HepG2 (cell line): ENCODE measurements around the gene MAN2A2. TPM values are rescaled to one million over a fixed set of nuclear protein-coding genes. Genes with fewer than 3 reads are reported as not detected.
A peak's percentile ranks its signal among the peaks of the same experiment; 100 is the strongest.

Experiments used
- CSRNP1 ChIP-seq: sonication (generic); formaldehyde crosslinking; IDR thresholded peaks from 2 replicates; pipeline ENCODE4 v1.8.1; 2023; ENCODE audit warnings: mild to moderate bottlenecking, missing genetic modification reagents
- DRAP1 ChIP-seq: IDR thresholded peaks from 2 replicates; pipeline ENCODE4 v1.6.1; 2016; ENCODE audit warnings: missing genetic modification reagents, missing compliant biosample characterization
- HMGXB4 ChIP-seq, 2 experiments: sonication (generic) in 1 of 2; formaldehyde crosslinking in 1 of 2; IDR thresholded peaks; 2 replicates each; pipeline versions ENCODE4 v1.4.0 to v1.6.1; 2018 to 2020; ENCODE audit warnings: missing genetic modification reagents in 2 of 2, borderline replicate concordance in 1 of 2, low read depth in 1 of 2, mild to moderate bottlenecking in 1 of 2, missing biosample characterization in 1 of 2
- IKZF1 ChIP-seq: fragments of 450-650 bp; IDR thresholded peaks from 2 replicates; pipeline ENCODE4 v1.7.1; 2016
- KAT2B ChIP-seq: fragments of 150-350 bp; IDR thresholded peaks from 2 replicates; pipeline ENCODE4 v1.6.1; 2014; ENCODE audit warnings: low read depth, low read length, borderline replicate concordance
- KAT7 ChIP-seq: IDR thresholded peaks from 2 replicates; pipeline ENCODE4 v1.6.1; 2018; ENCODE audit warnings: borderline replicate concordance, missing compliant biosample characterization
- PHF5A ChIP-seq: IDR thresholded peaks from one replicate; pipeline ENCODE4 v1.6.1; 2018; ENCODE audit warnings: low read depth, missing genetic modification reagents; ENCODE audit not compliant: unreplicated experiment
- RFX1 ChIP-seq: fragments of 450-650 bp; IDR thresholded peaks from 2 replicates; pipeline ENCODE4 v1.6.1; 2017
- RNF2 ChIP-seq: fragments of 450-650 bp; conservative IDR thresholded peaks from 2 replicates; pipeline ENCODE4 v1.6.1; 2016; ENCODE audit warnings: low read depth
- RORA ChIP-seq: sonication (generic); formaldehyde crosslinking; IDR thresholded peaks from 2 replicates; pipeline ENCODE4 v1.5.0; 2020; ENCODE audit warnings: mild to moderate bottlenecking, missing genetic modification reagents, moderate library complexity
- SALL1 ChIP-seq: sonication (generic); formaldehyde crosslinking; IDR thresholded peaks from 2 replicates; pipeline ENCODE4 v1.8.0; 2022; ENCODE audit warnings: mild to moderate bottlenecking, missing genetic modification reagents
- SATB2 ChIP-seq: sonication (generic); formaldehyde crosslinking; IDR thresholded peaks from 2 replicates; pipeline ENCODE4 v1.5.0; 2020; ENCODE audit warnings: missing genetic modification reagents
- SMAD9 ChIP-seq: sonication (generic); formaldehyde crosslinking; IDR thresholded peaks from 2 replicates; pipeline ENCODE4 v1.5.1; 2020; ENCODE audit warnings: mild to moderate bottlenecking, missing genetic modification reagents
- SP2 ChIP-seq: sonication (generic); formaldehyde crosslinking; IDR thresholded peaks from 2 replicates; pipeline ENCODE4 v1.5.1; 2020; ENCODE audit warnings: mild to moderate bottlenecking, missing genetic modification reagents
- TBX2 ChIP-seq: sonication (generic); formaldehyde crosslinking; IDR thresholded peaks from 2 replicates; pipeline ENCODE4 v1.5.0; 2020; ENCODE audit warnings: missing genetic modification reagents, mild to moderate bottlenecking, borderline replicate concordance
- TP53 ChIP-seq: sonication (generic); formaldehyde crosslinking; conservative IDR thresholded peaks from 2 replicates; pipeline ENCODE4 v1.4.0; 2020; ENCODE audit warnings: missing genetic modification reagents
- TRIM24 ChIP-seq: sonication (generic); formaldehyde crosslinking; IDR thresholded peaks from 2 replicates; pipeline ENCODE4 v1.8.0; 2022; ENCODE audit warnings: mild to moderate bottlenecking, missing genetic modification reagents
- XBP1 ChIP-seq: sonication (generic); formaldehyde crosslinking; IDR thresholded peaks from 2 replicates; pipeline ENCODE4 v1.5.0; 2020; ENCODE audit warnings: missing genetic modification reagents
- ZBTB7A ChIP-seq: sonication (generic); formaldehyde crosslinking; IDR thresholded peaks from 2 replicates; pipeline ENCODE4 v1.8.0; 2022; ENCODE audit warnings: mild to moderate bottlenecking, missing genetic modification reagents
- ZC3H13 ChIP-seq: sonication (generic); formaldehyde crosslinking; IDR thresholded peaks from 2 replicates; pipeline ENCODE4 v1.8.1; 2023; ENCODE audit warnings: mild to moderate bottlenecking, missing genetic modification reagents, moderate library complexity
- ZNF280B ChIP-seq: sonication (generic); formaldehyde crosslinking; IDR thresholded peaks from 2 replicates; pipeline ENCODE4 v1.5.0; 2020; ENCODE audit warnings: missing genetic modification reagents, mild to moderate bottlenecking, borderline replicate concordance
- ZNF431 ChIP-seq: sonication (generic); formaldehyde crosslinking; IDR thresholded peaks from 2 replicates; pipeline ENCODE4 v1.9.0; 2022; ENCODE audit warnings: missing genetic modification reagents, low read depth, mild to moderate bottlenecking, borderline replicate concordance
- ZNF546 ChIP-seq: sonication (generic); formaldehyde crosslinking; conservative IDR thresholded peaks from 2 replicates; pipeline ENCODE4 v1.8.1; 2023; ENCODE audit warnings: mild to moderate bottlenecking, missing genetic modification reagents
- ZNF549 ChIP-seq: sonication (generic); formaldehyde crosslinking; IDR thresholded peaks from 2 replicates; pipeline ENCODE4 v1.5.0; 2020; ENCODE audit warnings: missing genetic modification reagents
- ZNF670 ChIP-seq: sonication (generic); formaldehyde crosslinking; IDR thresholded peaks from 2 replicates; pipeline ENCODE4 v1.8.0; 2022; ENCODE audit warnings: mild to moderate bottlenecking, missing genetic modification reagents, borderline replicate concordance
- ZNF883 ChIP-seq: sonication (generic); formaldehyde crosslinking; IDR thresholded peaks from 2 replicates; pipeline ENCODE4 v1.5.1; 2020; ENCODE audit warnings: mild to moderate bottlenecking, missing genetic modification reagents; ENCODE audit errors: not compliant biosample characterization
- polyA plus RNA-seq, 8 experiments: library from polyadenylated mRNA; depleted of rRNA in 3 of 8; stranded (reverse) in 7 of 8; unstranded in 1 of 8; fragments of >200 nt; fragmentation: Illumina TruSeq in 4 of 8; extraction: Trizol in 4 of 8; gene quantifications; 2 replicates each; pipeline versions ENCODE4 v1.2.1 to v1.2.3, GENCODE V29; 2011 to 2016; ENCODE audit warnings: low read depth in 4 of 8, missing spikeins in 1 of 8, mixed read lengths in 1 of 8; ENCODE audit not compliant: insufficient read depth in 1 of 8
- total RNA-seq, 5 experiments: library from RNA; depleted of rRNA; stranded (reverse); fragments of >200 nt; fragmentation: Illumina TruSeq; extraction: Trizol; gene quantifications; 2 replicates each; pipeline ENCODE4 v1.2.3, GENCODE V29; 2016; ENCODE audit warnings: low read depth in 1 of 5

The MAN2A2 gene
- total and polyA plus RNA-seq, 2 of the 13 experiments (the other 11 are each of a cell fraction or from before 2014, with no cell fraction given): 17.5 to 51.5 TPM

GRCh38 chr15:90893175-90894090, 9.7 kb upstream of the MAN2A2 start (continued):
- TF ChIP-seq RFX1 (no peak), ZNF549 (CRISPR knock-in tag) (no peak), TP53 (no peak), SALL1 (CRISPR knock-in tag) (no peak; the same call in 1 of the 2 replicates), ZNF670 (no peak), ZC3H13 (CRISPR knock-in tag) (no peak), IKZF1 (no peak), SP2 (CRISPR knock-in tag) (no peak), ZNF546 (CRISPR knock-in tag) (no peak), TRIM24 (CRISPR knock-in tag) (no peak), ZNF431 (no peak), TBX2 (CRISPR knock-in tag) (peak; percentile 31; the same call in 1 of the 2 replicates), ZNF883 (CRISPR knock-in tag) (peak; percentile 60), ZBTB7A (peak; percentile 65; the same call in 1 of the 2 replicates), XBP1 (CRISPR knock-in tag) (no peak), KAT2B (no peak), ZNF280B (CRISPR knock-in tag) (no peak), CSRNP1 (CRISPR knock-in tag) (no peak), KAT7 (0 out of 2 replicates have a peak, but pooled peaks have one; percentile 45), SATB2 (CRISPR knock-in tag) (no peak), DRAP1 (no peak), RNF2 (no peak), PHF5A (no peak), RORA (no peak), HMGXB4 (CRISPR knock-in tag; IDR thresholded peaks at IDR 0.05; ENCODE audit: borderline replicate concordance in 1 of 2, low read depth in 1 of 2) (peak; percentile 87 to 89), SMAD9 (CRISPR knock-in tag) (no peak)
